H9 (cell line): ENCODE data around the gene TMEM184B. TPM values are rescaled to one million over a fixed set of nuclear protein-coding genes. Genes with fewer than 3 reads are reported as not detected.

ENCODE experiments used
- DNase-seq: peaks from one replicate; pipeline ENCODE4 v3.0.0-alpha.2; 2017
- H2AFZ ChIP-seq: one replicate; pipeline ENCODE4 v1.6.1; 2013; ENCODE audit warnings: mild to moderate bottlenecking, low read length, control low read depth, moderate library complexity
- H2AK5ac ChIP-seq: 2 replicates; pipeline ENCODE4 v1.6.1; 2013; ENCODE audit warnings: low read length, control low read depth, mixed read lengths; ENCODE audit not compliant: insufficient read length
- H2BK120ac ChIP-seq: one replicate; pipeline ENCODE4 v1.6.1; 2013; ENCODE audit warnings: low read depth, mild to moderate bottlenecking, low read length, control low read depth, inconsistent platforms; ENCODE audit not compliant: poor library complexity, severe bottlenecking
- H2BK12ac ChIP-seq: 2 replicates; pipeline ENCODE4 v1.6.1; 2013; ENCODE audit warnings: low read length, control low read depth, mixed read lengths, low read depth; ENCODE audit not compliant: insufficient read length
- H2BK15ac ChIP-seq: 2 replicates; pipeline ENCODE4 v1.6.1; 2013; ENCODE audit warnings: low read depth, low read length, control low read depth
- H2BK20ac ChIP-seq: one replicate; pipeline ENCODE4 v1.6.1; 2013; ENCODE audit warnings: low read depth, mild to moderate bottlenecking, low read length, control low read depth, inconsistent platforms; ENCODE audit not compliant: poor library complexity, severe bottlenecking
- H2BK5ac ChIP-seq: 2 replicates; pipeline ENCODE4 v1.6.1; 2013; ENCODE audit warnings: low read length, control low read depth, mixed read lengths; ENCODE audit not compliant: insufficient read length
- H3K14ac ChIP-seq: 2 replicates; pipeline ENCODE4 v1.6.1; 2013; ENCODE audit warnings: low read length, control low read depth; ENCODE audit not compliant: insufficient read depth
- H3K18ac ChIP-seq: 2 replicates; pipeline ENCODE4 v1.6.1; 2013; ENCODE audit warnings: low read depth, mild to moderate bottlenecking, mixed read lengths, low read length, control low read depth; ENCODE audit not compliant: insufficient read length
- H3K23ac ChIP-seq: 2 replicates; pipeline ENCODE4 v1.6.1; 2013; ENCODE audit warnings: low read length, control low read depth, mixed read lengths, low read depth; ENCODE audit not compliant: insufficient read length
- H3K23me2 ChIP-seq: 2 replicates; pipeline ENCODE4 v1.6.1; 2013; ENCODE audit warnings: low read depth, mild to moderate bottlenecking, mixed read lengths, low read length, control low read depth; ENCODE audit not compliant: insufficient read length, poor library complexity, severe bottlenecking
- H3K27ac ChIP-seq: 2 replicates; pipeline ENCODE4 v1.5.1; 2013; ENCODE audit warnings: low read length, control low read depth, mixed read lengths, low read depth; ENCODE audit not compliant: insufficient read length
- H3K27me3 ChIP-seq: 2 replicates; pipeline ENCODE4 v1.6.1; 2013; ENCODE audit warnings: low read length, control low read depth, inconsistent platforms; ENCODE audit not compliant: insufficient read depth
- H3K4ac ChIP-seq: 2 replicates; pipeline ENCODE4 v1.6.1; 2013; ENCODE audit warnings: low read depth, mild to moderate bottlenecking, control low read depth, inconsistent platforms, low read length, moderate library complexity
- H3K4me1 ChIP-seq: 2 replicates; pipeline ENCODE4 v1.6.1; 2013; ENCODE audit warnings: low read length, control low read depth, inconsistent platforms; ENCODE audit not compliant: insufficient read depth
- H3K4me2 ChIP-seq: 2 replicates; pipeline ENCODE4 v1.6.1; 2013; ENCODE audit warnings: low read length, control low read depth, mixed read lengths; ENCODE audit not compliant: insufficient read length, insufficient read depth
- H3K56ac ChIP-seq: 2 replicates; pipeline ENCODE4 v1.6.1; 2013; ENCODE audit warnings: low read depth, mild to moderate bottlenecking, mixed read lengths, low read length, control low read depth; ENCODE audit not compliant: insufficient read length
- H3K79me1 ChIP-seq: 2 replicates; pipeline ENCODE4 v1.6.1; 2013; ENCODE audit warnings: low read depth, mild to moderate bottlenecking, moderate library complexity, low read length, control low read depth, inconsistent platforms; ENCODE audit not compliant: insufficient read depth, poor library complexity, severe bottlenecking
- H3K79me2 ChIP-seq: 2 replicates; pipeline ENCODE4 v1.6.1; 2013; ENCODE audit warnings: low read length, control low read depth, inconsistent platforms; ENCODE audit not compliant: insufficient read depth
- H3K9ac ChIP-seq: 2 replicates; pipeline ENCODE4 v1.6.1; 2013; ENCODE audit warnings: low read length, control low read depth, mixed read lengths; ENCODE audit not compliant: insufficient read length; ENCODE audit errors: extremely low read depth
- H3K9me3 ChIP-seq: one replicate; pipeline ENCODE4 v1.6.1; 2013; ENCODE audit warnings: low read depth, low read length, inconsistent platforms; ENCODE audit not compliant: control insufficient read depth
- H3T11ph ChIP-seq: one replicate; pipeline ENCODE4 v1.6.1; 2013; ENCODE audit warnings: mild to moderate bottlenecking, low read length, control low read depth, inconsistent platforms
- H4K20me1 ChIP-seq: one replicate; pipeline ENCODE4 v1.6.1; 2013; ENCODE audit not compliant: control insufficient read depth, insufficient read length, insufficient read depth
- H4K5ac ChIP-seq: 2 replicates; pipeline ENCODE4 v1.6.1; 2013; ENCODE audit warnings: low read depth, mild to moderate bottlenecking, mixed read lengths, low read length, control low read depth; ENCODE audit not compliant: insufficient read length
- H4K8ac ChIP-seq: replicated peaks from 2 replicates; pipeline ENCODE4 v1.6.1; 2013; ENCODE audit warnings: low read length, control low read depth, mixed read lengths, low read depth; ENCODE audit not compliant: insufficient read length
- H4K91ac ChIP-seq: 2 replicates; pipeline ENCODE4 v1.6.1; 2013; ENCODE audit warnings: low read depth, mild to moderate bottlenecking, moderate library complexity, mixed read lengths, low read length, control low read depth; ENCODE audit not compliant: insufficient read length
- H3K27ac Mint-ChIP-seq, 3 experiments: 2 replicates in 2 of 3; 3 replicates in 1 of 3; pipeline ENCODE4 v1.8.0; 2020 to 2021; ENCODE audit warnings: mixed read lengths in 3 of 3, mild to moderate bottlenecking in 1 of 3, moderate library complexity in 1 of 3
- H3K27me3 Mint-ChIP-seq: 2 replicates; pipeline ENCODE4 v1.8.0; 2021; ENCODE audit warnings: low read depth, mild to moderate bottlenecking, moderate library complexity, mixed read lengths
- H3K36me3 Mint-ChIP-seq, 3 experiments: 2 replicates in 2 of 3; 3 replicates in 1 of 3; pipeline ENCODE4 v1.8.0; 2020 to 2021; ENCODE audit warnings: low read depth in 3 of 3, mixed read lengths in 3 of 3; ENCODE audit not compliant: insufficient read depth in 1 of 3
- H3K4me1 Mint-ChIP-seq, 2 experiments: 2 replicates each; pipeline ENCODE4 v1.8.0; 2020; ENCODE audit warnings: mixed read lengths in 2 of 2
- H3K4me3 Mint-ChIP-seq, 2 experiments: 2 replicates in 1 of 2; 3 replicates in 1 of 2; pipeline ENCODE4 v1.8.0; 2020 to 2021; ENCODE audit warnings: mild to moderate bottlenecking in 2 of 2, mixed read lengths in 2 of 2, moderate library complexity in 1 of 2
- H3K9me3 Mint-ChIP-seq, 2 experiments: 2 replicates in 1 of 2; 3 replicates in 1 of 2; pipeline ENCODE4 v1.8.0; 2020; ENCODE audit warnings: mild to moderate bottlenecking in 2 of 2, mixed read lengths in 2 of 2, moderate library complexity in 1 of 2
- WGBS: extraction: QIAGEN DNeasy Blood & Tissue Kit; methylation state at CpG from one replicate; pipeline ENCODE4 v1.1.7; 2013; ENCODE audit warnings: missing lambda C conversion rate, low lambda C conversion rate, mixed read lengths; ENCODE audit not compliant: insufficient read length; ENCODE audit errors: extremely low coverage; 5-methylcytosine and 5-hydroxymethylcytosine counted together
- total RNA-seq: library from RNA; stranded (reverse); gene quantifications from 2 replicates; pipeline ENCODE4 v1.2.1, GENCODE V29; 2021
- TF ChIP-seq, protein P1 (sequence below): fragments of 200-600 bp; sonication (generic); conservative IDR thresholded peaks from 3 replicates; pipeline ENCODE4 v1.8.0; 2021; ENCODE audit warnings: antibody characterized with exemption, mild to moderate bottlenecking

Gene TMEM184B
- total RNA-seq, 1 experiment from 2014 or later: 58.5 TPM

DNA sequence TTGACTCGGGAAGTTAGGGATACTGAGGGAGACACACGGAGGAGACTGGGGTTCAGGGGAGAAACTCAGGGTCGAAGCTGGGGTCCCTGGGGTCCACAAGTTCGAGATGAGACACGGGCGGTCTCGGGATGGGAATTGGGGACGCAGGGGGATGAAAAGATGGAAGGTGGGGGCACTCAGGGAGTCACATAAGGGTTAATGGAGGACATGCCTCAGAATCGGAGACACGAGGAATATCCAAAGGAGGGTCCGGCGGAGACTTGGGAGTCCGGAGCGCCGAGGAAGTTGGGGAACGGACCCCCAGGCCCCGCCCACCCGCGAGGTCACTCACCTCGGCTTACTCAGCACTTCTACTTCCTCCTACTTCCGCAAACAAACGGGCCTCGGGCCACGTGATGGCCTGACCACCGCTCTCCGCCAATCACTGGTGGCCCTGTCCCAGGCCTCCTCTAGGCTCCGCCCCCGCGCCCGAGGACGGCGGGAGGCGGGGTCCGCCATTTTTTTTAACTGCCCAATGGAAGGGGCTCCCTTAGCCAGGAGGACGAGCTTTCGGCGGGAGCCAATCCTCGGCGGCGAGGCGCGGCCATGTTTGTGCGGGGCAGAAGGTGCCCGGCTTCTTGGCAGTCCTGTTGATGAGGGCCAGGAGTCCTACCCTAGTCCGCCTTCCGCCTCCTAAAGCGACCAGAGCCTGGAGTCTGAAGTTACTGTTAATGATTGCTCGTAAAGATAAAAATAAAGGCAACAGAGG is 91.2 kb downstream of the TMEM184B start, which contains the start of gene PLA2G6:
Gene PLA2G6 (minus strand): TSS at position 378 of the 748 bp plus-strand sequence. CDS start 12,404 bp downstream, outside the sequence.
- TF ChIP-seq, protein P1, sequence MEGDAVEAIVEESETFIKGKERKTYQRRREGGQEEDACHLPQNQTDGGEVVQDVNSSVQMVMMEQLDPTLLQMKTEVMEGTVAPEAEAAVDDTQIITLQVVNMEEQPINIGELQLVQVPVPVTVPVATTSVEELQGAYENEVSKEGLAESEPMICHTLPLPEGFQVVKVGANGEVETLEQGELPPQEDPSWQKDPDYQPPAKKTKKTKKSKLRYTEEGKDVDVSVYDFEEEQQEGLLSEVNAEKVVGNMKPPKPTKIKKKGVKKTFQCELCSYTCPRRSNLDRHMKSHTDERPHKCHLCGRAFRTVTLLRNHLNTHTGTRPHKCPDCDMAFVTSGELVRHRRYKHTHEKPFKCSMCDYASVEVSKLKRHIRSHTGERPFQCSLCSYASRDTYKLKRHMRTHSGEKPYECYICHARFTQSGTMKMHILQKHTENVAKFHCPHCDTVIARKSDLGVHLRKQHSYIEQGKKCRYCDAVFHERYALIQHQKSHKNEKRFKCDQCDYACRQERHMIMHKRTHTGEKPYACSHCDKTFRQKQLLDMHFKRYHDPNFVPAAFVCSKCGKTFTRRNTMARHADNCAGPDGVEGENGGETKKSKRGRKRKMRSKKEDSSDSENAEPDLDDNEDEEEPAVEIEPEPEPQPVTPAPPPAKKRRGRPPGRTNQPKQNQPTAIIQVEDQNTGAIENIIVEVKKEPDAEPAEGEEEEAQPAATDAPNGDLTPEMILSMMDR: no peak
- Histone ChIP-seq H3K9ac (peak within 1 kb of the TSS; percentile 87), H2AFZ (no peak within 1 kb of the TSS), H3K4me2 (peak within 1 kb of the TSS; percentile 85), H2BK5ac (peak within 1 kb of the TSS; percentile 97), H3K4me1 (peaks cover 12% of the 10 kb centered on the region), H3K79me2 (no peaks in the 10 kb centered on the region), H2BK12ac (peak within 1 kb of the TSS; percentile 58), H2BK120ac (peak within 1 kb of the TSS; percentile 26), H3K56ac (peak within 1 kb of the TSS; percentile 58), H4K5ac (peak within 1 kb of the TSS; percentile 98), H3K14ac (peak within 1 kb of the TSS; percentile 91), H3K23me2 (peaks cover 8% of the 10 kb centered on the region), H3K18ac (peak within 1 kb of the TSS; percentile 95), H3K27ac (peak within 1 kb of the TSS; percentile 88), H2AK5ac (peak within 1 kb of the TSS; percentile 77), H3K27me3 (no peaks in the 10 kb centered on the region), H4K91ac (peak within 1 kb of the TSS; percentile 90), H3K4ac (peak within 1 kb of the TSS; percentile 71), H2BK20ac (no peak within 1 kb of the TSS), H3K9me3 (no peaks in the 10 kb centered on the region), H2BK15ac (no peak within 1 kb of the TSS), H3K23ac (no peak within 1 kb of the TSS), H4K8ac (peak within 1 kb of the TSS; percentile 96), H3K79me1 (no peaks in the 10 kb centered on the region), H4K20me1 (no peaks in the 10 kb centered on the region), H3T11ph (peak within 1 kb of the TSS; percentile 69)
- peaks cover 0 to 7% (median 0%) of the 10 kb centered on the region in 3 experiments; a peak in 3 of 7 replicates for H3K36me3 Mint-ChIP-seq
- H3K27me3 Mint-ChIP-seq: no peaks in the 10 kb centered on the region
- DNase-seq: peak; percentile 100
- WGBS: no CpG with 5 or more reads among the region's 48 CpGs
- peaks cover 33 to 44% of the 10 kb centered on the region in 2 experiments for H3K4me1 Mint-ChIP-seq
- H3K27ac Mint-ChIP-seq: peak within 1 kb of the TSS; percentile 98 to 99 (median 99)
- peak within 1 kb of the TSS; percentile 86 to 91 for H3K4me3 Mint-ChIP-seq
- H3K9me3 Mint-ChIP-seq: no peaks in the 10 kb centered on the region; a peak in 1 of 5 replicates
